ENCODE data around the gene CAMK2A. TPM values are rescaled to one million over a fixed set of nuclear protein-coding genes. Genes with fewer than 3 reads are reported as not detected.

Gene CAMK2A
- polyA plus RNA-seq, 1 donor (not counting 4 experiments of a cell fraction or from before 2014, with no cell fraction given): 0.05 TPM

DNA sequence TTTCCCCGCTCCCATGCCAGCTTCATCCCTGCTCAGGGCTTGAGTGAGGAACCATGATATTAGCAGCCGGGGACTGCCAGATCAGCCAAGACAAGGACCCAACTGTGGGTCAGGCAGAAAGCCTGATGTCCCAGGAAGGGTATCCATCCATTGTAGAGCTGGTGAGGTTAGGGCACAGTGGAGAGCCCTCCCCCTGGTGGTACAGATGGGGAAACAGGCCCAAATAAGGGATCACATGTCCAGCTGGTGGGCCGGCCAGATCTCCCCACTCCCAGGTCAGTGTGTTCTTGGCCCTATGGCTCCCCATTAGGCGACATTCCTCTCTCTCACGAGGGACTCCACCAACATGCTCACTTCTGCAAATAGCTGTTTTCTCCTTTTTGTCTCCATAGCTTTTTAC, 114.0 kb downstream of the CAMK2A start:
- dilution Hi-C loops (cut with MboI; ENCODE audit: extremely low pct_ligation_motif_present, low sequenced_read_pairs): no loop called here
- no peak overlapping the region for H3K4me3 ChIP-seq (ENCODE audit: control insufficient read depth in 2 of 3, extremely low read depth in 1 of 3, insufficient read depth in 2 of 3, low read depth in 1 of 3, low read length in 3 of 3)
- H3K9ac ChIP-seq (ENCODE audit: control insufficient read depth, extremely low read depth, insufficient read depth, low read length): no peak overlapping the region
- no peaks in the 10 kb centered on the region for H3K79me2 ChIP-seq (ENCODE audit: control insufficient read depth, insufficient read depth, low read length)
- no peaks in the 10 kb centered on the region for H4K20me1 ChIP-seq (ENCODE audit: control insufficient read depth, extremely low read depth, insufficient read depth, low read length)
- no peaks in the 10 kb centered on the region for H3K4me1 ChIP-seq (ENCODE audit: control insufficient read depth, extremely low read depth, insufficient read depth, low read length)
- no peak overlapping the region for H3K4me2 ChIP-seq (ENCODE audit: control insufficient read depth, extremely low read depth, insufficient read depth, low read depth, low read length)
- no peaks in the 10 kb centered on the region for H3K36me3 ChIP-seq (ENCODE audit: control insufficient read depth in 2 of 2, extremely low read depth in 1 of 2, insufficient read depth in 2 of 2, low read length in 2 of 2)
- no peak overlapping the region for H3K27ac ChIP-seq (ENCODE audit: control insufficient read depth, insufficient read depth, low read length)
- peaks cover 2% of the 10 kb centered on the region for H3K9me1 ChIP-seq (ENCODE audit: control insufficient read depth, extremely low read depth, insufficient read depth, low read length)
- H3K9me3 ChIP-seq (ENCODE audit: control insufficient read depth, low read depth, low read length): no peaks in the 10 kb centered on the region
- FAIRE-seq (no peak), DNase-seq (ENCODE audit: low read depth, low spot score) (no peak)
- TF ChIP-seq CTCF (optimal IDR thresholded peaks at IDR 0.05 in 1 of 3, IDR thresholded peaks at IDR 0.05 in 1 of 3, conservative IDR thresholded peaks at IDR 0.05 in 1 of 3; ENCODE audit: extremely low read depth in 1 of 3, insufficient read depth in 2 of 3, low read length in 3 of 3): peak; percentile 53 to 68 (median 53)
- no peak for TF ChIP-seq EZH2 (IDR thresholded peaks at IDR 0.05; ENCODE audit: low read length)
- no peak overlapping the region for H2AFZ ChIP-seq (ENCODE audit: control insufficient read depth, low read length)
- peaks cover 12% of the 10 kb centered on the region for H3K27me3 ChIP-seq (ENCODE audit: control insufficient read depth, extremely low read depth, insufficient read depth, low read length)

DNA sequence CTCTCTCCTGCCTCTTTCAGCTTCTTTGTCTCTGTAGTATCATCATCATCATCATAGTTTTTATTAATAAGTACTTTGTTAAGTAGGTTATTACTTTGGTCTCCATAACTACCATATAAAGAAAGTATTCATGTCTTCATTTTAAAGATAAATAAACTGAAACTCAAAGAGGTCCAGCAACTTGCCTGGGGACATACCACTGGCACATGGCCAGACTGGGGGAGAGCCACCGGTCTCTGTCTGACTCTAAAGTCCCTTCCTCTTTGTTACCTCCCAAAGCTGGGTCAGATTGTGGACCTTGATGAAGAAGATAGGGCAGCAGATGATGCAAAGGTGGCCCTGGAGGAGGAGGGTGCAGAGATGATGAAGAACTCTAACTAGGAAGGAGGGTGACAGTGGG, 114.5 kb downstream of the CAMK2A start:
- TF ChIP-seq CTCF (optimal IDR thresholded peaks at IDR 0.05 in 1 of 3, IDR thresholded peaks at IDR 0.05 in 1 of 3, conservative IDR thresholded peaks at IDR 0.05 in 1 of 3; ENCODE audit: extremely low read depth in 1 of 3, insufficient read depth in 2 of 3, low read length in 3 of 3) (no peak), EZH2 (IDR thresholded peaks at IDR 0.05; ENCODE audit: low read length) (no peak)
- Histone ChIP-seq H3K4me3 (ENCODE audit: control insufficient read depth in 2 of 3, extremely low read depth in 1 of 3, insufficient read depth in 2 of 3, low read depth in 1 of 3, low read length in 3 of 3) (no peak overlapping the region), H3K9me1 (ENCODE audit: control insufficient read depth, extremely low read depth, insufficient read depth, low read length) (peaks cover 2% of the 10 kb centered on the region), H3K79me2 (ENCODE audit: control insufficient read depth, insufficient read depth, low read length) (no peaks in the 10 kb centered on the region), H3K27ac (ENCODE audit: control insufficient read depth, insufficient read depth, low read length) (no peak overlapping the region), H3K4me1 (ENCODE audit: control insufficient read depth, extremely low read depth, insufficient read depth, low read length) (no peaks in the 10 kb centered on the region), H3K4me2 (ENCODE audit: control insufficient read depth, extremely low read depth, insufficient read depth, low read depth, low read length) (no peak overlapping the region), H4K20me1 (ENCODE audit: control insufficient read depth, extremely low read depth, insufficient read depth, low read length) (no peaks in the 10 kb centered on the region), H2AFZ (ENCODE audit: control insufficient read depth, low read length) (no peak overlapping the region), H3K9me3 (ENCODE audit: control insufficient read depth, low read depth, low read length) (no peaks in the 10 kb centered on the region), H3K27me3 (ENCODE audit: control insufficient read depth, extremely low read depth, insufficient read depth, low read length) (peaks cover 16% of the 10 kb centered on the region), H3K36me3 (ENCODE audit: control insufficient read depth in 2 of 2, extremely low read depth in 1 of 2, insufficient read depth in 2 of 2, low read length in 2 of 2) (no peaks in the 10 kb centered on the region), H3K9ac (ENCODE audit: control insufficient read depth, extremely low read depth, insufficient read depth, low read length) (no peak overlapping the region)
- DNase-seq (ENCODE audit: low read depth, low spot score) (no peak), FAIRE-seq (no peak)
- dilution Hi-C loops (cut with MboI; ENCODE audit: extremely low pct_ligation_motif_present, low sequenced_read_pairs): no loop called here
